K562 (cell line): ENCODE data around the gene SAMD11. TPM values are rescaled to one million over a fixed set of nuclear protein-coding genes. Genes with fewer than 3 reads are reported as not detected.

Experiments
- ATAC-seq: fragments of 200-7000 bp; cut with Tn5 transposase; 3 replicates; pipeline ENCODE4 v1.9.1; 2020; ENCODE audit warnings: moderate library complexity
- BruUV-seq: library from RNA; stranded (reverse); fragments of 400-500 nt; replicated peaks from 2 replicates; lab custom pipeline; 2021; lab: Mats Ljungman, UMichigan
- CTCF ChIA-PET: fragments of 300-600 bp; formaldehyde crosslinking; extraction: SDS; loops from one replicate; lab custom pipeline; 2021; ENCODE audit warnings: low intra/inter-chr PET ratio; lab: Yijun Ruan, JAX
- POLR2A ChIA-PET: fragments of 300-600, 350-650 bp; sonication (Branson Sonifier 250); formaldehyde crosslinking; extraction: SDS; loops from one replicate; lab custom pipeline; 2021; ENCODE audit warnings: antibody characterized with exemption, inconsistent platforms; lab: Yijun Ruan, JAX
- DNase-seq, 4 experiments: peaks; one replicate each; pipeline versions ENCODE4 v3.0.0 to v3.0.0-alpha.2; 2011 to 2018; ENCODE audit warnings: low spot score in 3 of 4, mixed read lengths in 3 of 4; ENCODE audit errors: extremely low read depth in 1 of 4
- FAIRE-seq: peaks from 2 replicates; lab custom pipeline; 2011; peaks lifted over from hg19 to GRCh38; lab: Jason Lieb, UNC
- H2AFZ ChIP-seq: 2 replicates; pipeline ENCODE4 v1.6.0; 2011; ENCODE audit warnings: low read depth, low read length, control low read depth, inconsistent platforms
- H3K27ac ChIP-seq: fragments of 200-600 bp; 3 replicates; pipeline ENCODE4 v1.8.0; 2011; ENCODE audit warnings: low read depth, mild to moderate bottlenecking, control low read depth, inconsistent platforms, low read length, moderate library complexity, mixed read lengths; ENCODE audit errors: extremely low read depth
- H3K27me3 ChIP-seq, 2 experiments: fragments of 300-600 bp in 1 of 2; 2 replicates in 1 of 2; 3 replicates in 1 of 2; pipeline versions ENCODE4 v1.6.0 to v1.8.0; 2011; ENCODE audit warnings: inconsistent platforms in 2 of 2, low read length in 2 of 2, mild to moderate bottlenecking in 1 of 2, mixed read lengths in 1 of 2, moderate library complexity in 1 of 2; ENCODE audit not compliant: control insufficient read depth in 2 of 2, insufficient read depth in 2 of 2
- H3K36me3 ChIP-seq: fragments of 300-600 bp; 3 replicates; pipeline ENCODE4 v1.8.0; 2011; ENCODE audit warnings: mild to moderate bottlenecking, low read length, inconsistent platforms; ENCODE audit not compliant: control insufficient read depth, insufficient read depth
- H3K4me1 ChIP-seq, 2 experiments: fragments of 200-600 bp in 1 of 2; replicated peaks in 1 of 2; 2 replicates in 1 of 2; 3 replicates in 1 of 2; pipeline versions ENCODE4 v1.5.1 to v1.8.0; 2011; ENCODE audit warnings: inconsistent platforms in 2 of 2, low read length in 2 of 2, mild to moderate bottlenecking in 1 of 2, mixed read lengths in 1 of 2, moderate library complexity in 1 of 2; ENCODE audit not compliant: control insufficient read depth in 2 of 2, insufficient read depth in 2 of 2
- H3K4me2 ChIP-seq: 2 replicates; pipeline ENCODE4 v1.6.1; 2011; ENCODE audit warnings: low read length, control low read depth, inconsistent platforms, mixed read lengths; ENCODE audit not compliant: insufficient read depth
- H3K4me3 ChIP-seq: fragments of 200-600 bp; sonication (generic), shearing (Covaris generic); 2 replicates; pipeline ENCODE4 v1.5.1; 2016; ENCODE audit warnings: control low read depth, inconsistent platforms
- H3K79me2 ChIP-seq: fragments of 200-600 bp; 3 replicates; pipeline ENCODE4 v1.8.0; 2011; ENCODE audit warnings: low read length, inconsistent platforms; ENCODE audit not compliant: control insufficient read depth, insufficient read depth
- H3K9ac ChIP-seq, 2 experiments: 2 replicates each; pipeline versions ENCODE4 v1.6.0 to v1.6.1; 2011; ENCODE audit warnings: low read depth in 2 of 2, low read length in 2 of 2, control low read depth in 1 of 2, inconsistent platforms in 1 of 2, mild to moderate bottlenecking in 1 of 2, mixed read lengths in 1 of 2; ENCODE audit not compliant: insufficient read depth in 1 of 2
- H3K9me1 ChIP-seq: one replicate; pipeline ENCODE4 v1.6.0; 2011; ENCODE audit warnings: inconsistent platforms, mild to moderate bottlenecking, low read length, moderate library complexity; ENCODE audit not compliant: control insufficient read depth, insufficient read depth
- H3K9me3 ChIP-seq: replicated peaks from 2 replicates; pipeline ENCODE4 v1.5.1; 2011; ENCODE audit warnings: low read depth, low read length, inconsistent platforms; ENCODE audit not compliant: control insufficient read depth, insufficient read depth
- H4K20me1 ChIP-seq: replicated peaks from 2 replicates; pipeline ENCODE4 v1.6.1; 2011; ENCODE audit warnings: low read length, inconsistent platforms, mixed read lengths; ENCODE audit not compliant: control insufficient read depth, insufficient read depth
- BRF1 ChIP-seq: IDR thresholded peaks from 3 replicates; pipeline ENCODE4 v1.6.1; 2011; ENCODE audit warnings: borderline replicate concordance, mild to moderate bottlenecking; ENCODE audit not compliant: insufficient read length; ENCODE audit errors: extremely low read depth
- FOXK1 ChIP-seq: sonication (generic); formaldehyde crosslinking; IDR thresholded peaks from 2 replicates; pipeline ENCODE4 v1.8.0; 2022; ENCODE audit warnings: missing genetic modification reagents, mild to moderate bottlenecking, borderline replicate concordance
- HDAC2 ChIP-seq: fragments of 450-650 bp; IDR thresholded peaks from 2 replicates; pipeline ENCODE4 v1.6.1; 2016; ENCODE audit warnings: mild to moderate bottlenecking
- HMGN3 ChIP-seq: IDR thresholded peaks from 2 replicates; pipeline ENCODE4 v1.6.1; 2011; ENCODE audit warnings: borderline replicate concordance, low read depth, mild to moderate bottlenecking, mixed read lengths, low read length; ENCODE audit not compliant: insufficient read length; ENCODE audit errors: extremely low read depth
- PTTG1 ChIP-seq: fragments of 450-650 bp; IDR thresholded peaks from 2 replicates; pipeline ENCODE4 v1.6.1; 2016; ENCODE audit warnings: low read depth, mild to moderate bottlenecking, missing genetic modification characterization, missing compliant biosample characterization
- WGBS: fragments of 100-300 bp; shearing (Covaris generic); methylation state at CpG from one replicate; pipeline ENCODE4 v1.1.6; 2016; ENCODE audit warnings: low coverage, mixed read lengths; ENCODE audit not compliant: insufficient coverage; ENCODE audit errors: missing lambda C conversion rate; 5-methylcytosine and 5-hydroxymethylcytosine counted together
- in situ Hi-C: fragments of 300-500 bp; cut with MboI; formaldehyde crosslinking; loops from 4 replicates; pipeline ENCODE4 v1.15.0; 2018; ENCODE audit warnings: inconsistent platforms, mixed read lengths
- intact Hi-C: fragments of 100-400 bp; cut with micrococcal nuclease; formaldehyde crosslinking; loops from 2 replicates; pipeline ENCODE4 v1.14.2; 2022
- polyA plus RNA-seq, 8 experiments: library from polyadenylated mRNA; depleted of rRNA in 4 of 8; stranded (reverse) in 5 of 8; unstranded in 3 of 8; fragments of >200 nt; fragmentation: Nextera tagmentation in 2 of 8; fragmentation: Illumina TruSeq in 1 of 8; extraction: Ambion mirVana in 2 of 8; extraction: Trizol in 1 of 8; gene quantifications; 2 replicates each; pipeline versions ENCODE4 v1.2.1 to v1.2.3, GENCODE V29; 2011 to 2014; ENCODE audit warnings: inconsistent platforms in 1 of 8, missing spikeins in 1 of 8
- total RNA-seq, 7 experiments: library from RNA; depleted of rRNA in 6 of 7; stranded (reverse); fragments of >200 nt in 6 of 7; fragmentation: Illumina TruSeq in 2 of 7; extraction: Trizol in 2 of 7; gene quantifications; 2 replicates each; pipeline versions ENCODE4 v1.2.1 to v1.2.3, GENCODE V29; 2011 to 2021; ENCODE audit warnings: low replicate concordance in 1 of 7
- TF ChIP-seq, protein P1 (sequence below): sonication (generic); formaldehyde crosslinking; IDR thresholded peaks from 2 replicates; pipeline ENCODE4 v1.8.0; 2022; ENCODE audit warnings: mild to moderate bottlenecking, missing genetic modification reagents
- TF ChIP-seq, protein P2 (sequence below): fragments of 450-650 bp; IDR thresholded peaks from 2 replicates; pipeline ENCODE4 v1.6.1; 2016; ENCODE audit warnings: missing biosample characterization, missing genetic modification characterization

Gene SAMD11
- total and polyA plus RNA-seq, 9 of the 15 experiments (the other 6 are each of a cell fraction or from before 2014, with no cell fraction given) = 0.07 to 0.82 (median 0.11) TPM; not detected in 2

GRCh38 chr1:917076-917459, 6.7 kb upstream of the SAMD11 start:
- no peak overlapping the region for H2AFZ ChIP-seq
- H3K9me1 ChIP-seq = no peaks in the 10 kb centered on the region
- DNase-seq (no peak), ATAC-seq (no peak), FAIRE-seq (no peak)
- WGBS = 11% methylated on average over 7 of the region's 7 CpGs
- BruUV-seq = no TSS peak
- ChIA-PET CTCF (no interaction called here), POLR2A (interaction anchor here (0.6 to 1.6 kb wide), 5 partner anchors 9 to 91 kb away, joined by 3 to 4 read pairs (median 3); no protein-coding TSS in a partner anchor)
- TF ChIP-seq FOXK1 (CRISPR knock-in tag) (0 out of 2 replicates have a peak, but pooled peaks have one; percentile 35), HDAC2 (no peak), HMGN3 (peak; percentile 35)
- H3K4me1 ChIP-seq = peaks cover 15 to 82% of the 10 kb centered on the region in 2 experiments
- H3K27me3 ChIP-seq = peaks cover 33 to 73% of the 10 kb centered on the region in 2 experiments; a peak in 4 of 5 replicates
- no peak overlapping the region for H3K4me3 ChIP-seq
- intact Hi-C loops (no loop called here), in situ Hi-C loops (no loop called here)
- H3K9me3 ChIP-seq = no peaks in the 10 kb centered on the region
- H4K20me1 ChIP-seq = peaks cover 41% of the 10 kb centered on the region
- H3K79me2 ChIP-seq = no peaks in the 10 kb centered on the region
- peak overlapping the region in 1 of 2 experiments; percentile 38; a peak in 2 of 4 replicates for H3K9ac ChIP-seq
- H3K36me3 ChIP-seq = no peaks in the 10 kb centered on the region
- H3K4me2 ChIP-seq = no peak overlapping the region
- no peak overlapping the region for H3K27ac ChIP-seq

GRCh38 chr1:917466-918091, 6.1 kb upstream of the SAMD11 start:
- POLR2A ChIA-PET = interaction anchor here (0.8 to 1.6 kb wide), 3 partner anchors 9 to 49 kb away, joined by 3 to 4 read pairs (median 3); no protein-coding TSS in a partner anchor
- H3K27ac ChIP-seq = no peak overlapping the region

More at GRCh38 chr1:917466-918091, 6.1 kb upstream of the SAMD11 start:
- H3K36me3 ChIP-seq = no peaks in the 10 kb centered on the region
- H3K27me3 ChIP-seq = peaks cover 33 to 77% of the 10 kb centered on the region in 2 experiments; a peak in 4 of 5 replicates
- H3K79me2 ChIP-seq = no peaks in the 10 kb centered on the region
- no peak overlapping the region for H2AFZ ChIP-seq
- H3K4me1 ChIP-seq = peaks cover 15 to 87% of the 10 kb centered on the region in 2 experiments
- no peaks in the 10 kb centered on the region for H3K9me1 ChIP-seq
- no peak overlapping the region for H3K4me2 ChIP-seq
- peak overlapping the region in 1 of 2 experiments; percentile 54; a peak in 1 of 4 replicates for H3K9ac ChIP-seq
- H3K4me3 ChIP-seq = no peak overlapping the region
- H4K20me1 ChIP-seq = peaks cover 41% of the 10 kb centered on the region
- no peak for DNase-seq
- TF ChIP-seq, protein P1, sequence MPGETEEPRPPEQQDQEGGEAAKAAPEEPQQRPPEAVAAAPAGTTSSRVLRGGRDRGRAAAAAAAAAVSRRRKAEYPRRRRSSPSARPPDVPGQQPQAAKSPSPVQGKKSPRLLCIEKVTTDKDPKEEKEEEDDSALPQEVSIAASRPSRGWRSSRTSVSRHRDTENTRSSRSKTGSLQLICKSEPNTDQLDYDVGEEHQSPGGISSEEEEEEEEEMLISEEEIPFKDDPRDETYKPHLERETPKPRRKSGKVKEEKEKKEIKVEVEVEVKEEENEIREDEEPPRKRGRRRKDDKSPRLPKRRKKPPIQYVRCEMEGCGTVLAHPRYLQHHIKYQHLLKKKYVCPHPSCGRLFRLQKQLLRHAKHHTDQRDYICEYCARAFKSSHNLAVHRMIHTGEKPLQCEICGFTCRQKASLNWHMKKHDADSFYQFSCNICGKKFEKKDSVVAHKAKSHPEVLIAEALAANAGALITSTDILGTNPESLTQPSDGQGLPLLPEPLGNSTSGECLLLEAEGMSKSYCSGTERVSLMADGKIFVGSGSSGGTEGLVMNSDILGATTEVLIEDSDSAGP = no peak
- TF ChIP-seq BRF1 = no peak
- no peak for TF ChIP-seq PTTG1
- TF ChIP-seq, protein P2, sequence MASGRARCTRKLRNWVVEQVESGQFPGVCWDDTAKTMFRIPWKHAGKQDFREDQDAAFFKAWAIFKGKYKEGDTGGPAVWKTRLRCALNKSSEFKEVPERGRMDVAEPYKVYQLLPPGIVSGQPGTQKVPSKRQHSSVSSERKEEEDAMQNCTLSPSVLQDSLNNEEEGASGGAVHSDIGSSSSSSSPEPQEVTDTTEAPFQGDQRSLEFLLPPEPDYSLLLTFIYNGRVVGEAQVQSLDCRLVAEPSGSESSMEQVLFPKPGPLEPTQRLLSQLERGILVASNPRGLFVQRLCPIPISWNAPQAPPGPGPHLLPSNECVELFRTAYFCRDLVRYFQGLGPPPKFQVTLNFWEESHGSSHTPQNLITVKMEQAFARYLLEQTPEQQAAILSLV (tag) = no peak
- TF ChIP-seq, all 486 proteins: peak for 0
- intact Hi-C loops (no loop called here), in situ Hi-C loops (no loop called here)
- no peaks in the 10 kb centered on the region for H3K9me3 ChIP-seq
- ATAC-seq (no peak), FAIRE-seq (no peak)
- BruUV-seq = no TSS peak
- 16% methylated on average over 22 of the region's 22 CpGs for WGBS
- CTCF ChIA-PET = no interaction called here
